Measurements from ENCODE around the gene HOXA6.

- TF ChIP-seq CTCF (IDR thresholded peaks at IDR 0.05) (no peak), ZFX (IDR thresholded peaks at IDR 0.05; ENCODE audit: borderline replicate concordance) (no peak)
Measured at GRCh38 chr7:27176524-27176845, 28.9 kb upstream of the HOXA6 start.

Data from 22Rv1 (cell line).